Mesendoderm (in vitro differentiated cells): ENCODE results near the gene COQ7.

Source experiments
- DNase-seq: peaks from one replicate; pipeline ENCODE4 v3.0.0; 2013
- H2AK5ac ChIP-seq: 2 replicates; pipeline ENCODE4 v1.6.1; 2013; ENCODE audit warnings: low read length, inconsistent platforms
- H2BK120ac ChIP-seq: 2 replicates; pipeline ENCODE4 v1.6.1; 2013; ENCODE audit warnings: low read depth, mild to moderate bottlenecking, low read length, moderate library complexity, mixed read lengths
- H2BK15ac ChIP-seq: replicated peaks from 2 replicates; pipeline ENCODE4 v1.6.1; 2013; ENCODE audit warnings: low read depth, mild to moderate bottlenecking, moderate library complexity
- H2BK5ac ChIP-seq: 2 replicates; pipeline ENCODE4 v1.6.1; 2013; ENCODE audit warnings: low read length, inconsistent platforms
- H3K18ac ChIP-seq: 2 replicates; pipeline ENCODE4 v1.6.1; 2013; ENCODE audit warnings: mild to moderate bottlenecking, low read length, mixed read lengths
- H3K23ac ChIP-seq: one replicate; pipeline ENCODE4 v1.6.1; 2013; ENCODE audit warnings: low read length
- H3K27ac ChIP-seq: 2 replicates; pipeline ENCODE4 v1.5.1; 2013; ENCODE audit warnings: low read depth, mild to moderate bottlenecking, inconsistent platforms, low read length, moderate library complexity
- H3K27me3 ChIP-seq: 2 replicates; pipeline ENCODE4 v1.6.1; 2013; ENCODE audit warnings: low read length, control low read depth, mild to moderate bottlenecking, inconsistent platforms; ENCODE audit not compliant: insufficient read depth, poor library complexity
- H3K36me3 ChIP-seq: 2 replicates; pipeline ENCODE4 v1.6.1; 2013; ENCODE audit warnings: low read length, inconsistent platforms; ENCODE audit not compliant: control insufficient read depth, insufficient read depth
- H3K4ac ChIP-seq: one replicate; pipeline ENCODE4 v1.6.1; 2013; ENCODE audit warnings: low read depth, mild to moderate bottlenecking, low read length, moderate library complexity
- H3K4me1 ChIP-seq: 2 replicates; pipeline ENCODE4 v1.6.1; 2013; ENCODE audit warnings: low read depth, low read length, inconsistent platforms; ENCODE audit not compliant: control insufficient read depth
- H3K4me2 ChIP-seq: 2 replicates; pipeline ENCODE4 v1.6.1; 2013; ENCODE audit warnings: low read length
- H3K4me3 ChIP-seq: 2 replicates; pipeline ENCODE4 v1.5.1; 2013; ENCODE audit warnings: mild to moderate bottlenecking, low read length
- H3K56ac ChIP-seq: one replicate; pipeline ENCODE4 v1.6.1; 2013; ENCODE audit warnings: low read length
- H3K79me1 ChIP-seq: 2 replicates; pipeline ENCODE4 v1.6.1; 2013; ENCODE audit warnings: low read length, inconsistent platforms
- H3K79me2 ChIP-seq: 2 replicates; pipeline ENCODE4 v1.6.1; 2013; ENCODE audit warnings: mild to moderate bottlenecking, low read length; ENCODE audit not compliant: control insufficient read depth, insufficient read depth
- H3K9ac ChIP-seq: 2 replicates; pipeline ENCODE4 v1.6.1; 2013; ENCODE audit warnings: low read length, inconsistent platforms
- H4K5ac ChIP-seq: one replicate; pipeline ENCODE4 v1.6.1; 2013; ENCODE audit warnings: low read length
- H4K8ac ChIP-seq: one replicate; pipeline ENCODE4 v1.6.1; 2013; ENCODE audit warnings: low read depth, mild to moderate bottlenecking, control low read depth, low read length, moderate library complexity
- WGBS: extraction: QIAGEN DNeasy Blood & Tissue Kit; methylation state at CpG from one replicate; pipeline ENCODE4 v1.1.7; 2013; ENCODE audit warnings: low lambda C conversion rate, missing lambda C conversion rate; ENCODE audit not compliant: insufficient coverage; ENCODE audit errors: extremely low coverage; 5-methylcytosine and 5-hydroxymethylcytosine counted together

The COQ7 gene

DNA sequence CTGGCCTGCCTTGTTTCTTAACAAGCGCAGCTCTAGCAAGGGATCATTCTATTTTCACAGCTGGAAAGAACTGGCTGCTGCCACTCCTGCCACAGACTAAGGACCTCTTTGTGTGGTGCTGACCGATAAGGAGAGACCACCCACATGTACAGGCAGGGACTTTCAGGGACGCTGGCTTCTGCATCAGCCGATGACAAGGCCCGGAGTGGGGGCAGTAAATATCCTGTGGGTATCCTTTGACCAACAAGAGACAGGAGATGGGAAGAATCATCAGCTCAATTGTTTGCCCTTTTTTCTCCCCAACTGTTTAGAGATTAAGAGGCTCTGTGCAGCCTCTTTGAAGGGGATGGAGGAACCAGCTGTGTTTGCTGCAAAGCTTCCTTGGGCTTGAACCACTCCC, 37.2 kb downstream of the COQ7 start:
- Histone ChIP-seq H3K27ac (no peak overlapping the region), H2BK15ac (no peak overlapping the region), H3K27me3 (no peaks in the 10 kb centered on the region), H3K23ac (no peak overlapping the region), H3K9ac (no peak overlapping the region), H3K56ac (no peak overlapping the region), H3K79me2 (no peaks in the 10 kb centered on the region), H3K4me2 (no peak overlapping the region), H3K4me3 (no peak overlapping the region), H4K8ac (no peak overlapping the region), H2AK5ac (no peak overlapping the region), H3K4me1 (no peaks in the 10 kb centered on the region), H3K18ac (no peak overlapping the region), H3K4ac (no peak overlapping the region), H3K79me1 (no peaks in the 10 kb centered on the region), H3K36me3 (no peaks in the 10 kb centered on the region), H2BK5ac (no peak overlapping the region), H2BK120ac (no peak overlapping the region), H4K5ac (no peak overlapping the region)
- DNase-seq = no peak
- WGBS = no CpG with 5 or more reads among the region's 5 CpGs

DNA sequence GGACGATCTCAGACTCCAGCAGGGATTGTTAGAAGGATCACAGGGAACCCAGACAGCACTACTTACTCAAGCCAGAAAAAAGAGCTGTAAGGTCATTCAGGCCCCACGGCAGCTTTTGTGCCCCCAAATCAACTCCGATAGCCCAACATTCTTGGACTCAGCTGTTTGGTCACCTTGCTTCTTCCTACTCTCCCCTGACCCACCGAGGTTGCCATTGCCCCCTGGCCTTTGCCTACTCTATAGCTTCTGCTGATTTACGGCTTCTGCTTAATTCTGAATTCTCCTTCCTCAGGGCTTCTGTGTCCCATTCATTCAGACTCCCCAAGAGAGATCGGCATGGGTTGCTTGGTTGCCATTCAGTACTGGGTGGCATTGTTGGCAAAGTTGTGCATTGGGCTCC, 37.7 kb downstream of the COQ7 start:
- WGBS = no CpG with 5 or more reads among the region's 6 CpGs
- H3K79me2 ChIP-seq = no peaks in the 10 kb centered on the region
- no peak overlapping the region for H3K4me3 ChIP-seq
- H2BK5ac ChIP-seq = no peak overlapping the region
- no peak overlapping the region for H3K56ac ChIP-seq
- H2AK5ac ChIP-seq = no peak overlapping the region
- H3K4me1 ChIP-seq = no peaks in the 10 kb centered on the region
- H3K4me2 ChIP-seq = no peak overlapping the region
- no peak overlapping the region for H3K23ac ChIP-seq
- H3K18ac ChIP-seq = no peak overlapping the region
- no peaks in the 10 kb centered on the region for H3K36me3 ChIP-seq
- no peak overlapping the region for H2BK15ac ChIP-seq
- no peak overlapping the region for H3K4ac ChIP-seq
- no peak for DNase-seq
- no peaks in the 10 kb centered on the region for H3K79me1 ChIP-seq
- no peaks in the 10 kb centered on the region for H3K27me3 ChIP-seq
- no peak overlapping the region for H2BK120ac ChIP-seq
- H3K27ac ChIP-seq = no peak overlapping the region
- no peak overlapping the region for H4K5ac ChIP-seq
- H4K8ac ChIP-seq = no peak overlapping the region
- no peak overlapping the region for H3K9ac ChIP-seq

DNA sequence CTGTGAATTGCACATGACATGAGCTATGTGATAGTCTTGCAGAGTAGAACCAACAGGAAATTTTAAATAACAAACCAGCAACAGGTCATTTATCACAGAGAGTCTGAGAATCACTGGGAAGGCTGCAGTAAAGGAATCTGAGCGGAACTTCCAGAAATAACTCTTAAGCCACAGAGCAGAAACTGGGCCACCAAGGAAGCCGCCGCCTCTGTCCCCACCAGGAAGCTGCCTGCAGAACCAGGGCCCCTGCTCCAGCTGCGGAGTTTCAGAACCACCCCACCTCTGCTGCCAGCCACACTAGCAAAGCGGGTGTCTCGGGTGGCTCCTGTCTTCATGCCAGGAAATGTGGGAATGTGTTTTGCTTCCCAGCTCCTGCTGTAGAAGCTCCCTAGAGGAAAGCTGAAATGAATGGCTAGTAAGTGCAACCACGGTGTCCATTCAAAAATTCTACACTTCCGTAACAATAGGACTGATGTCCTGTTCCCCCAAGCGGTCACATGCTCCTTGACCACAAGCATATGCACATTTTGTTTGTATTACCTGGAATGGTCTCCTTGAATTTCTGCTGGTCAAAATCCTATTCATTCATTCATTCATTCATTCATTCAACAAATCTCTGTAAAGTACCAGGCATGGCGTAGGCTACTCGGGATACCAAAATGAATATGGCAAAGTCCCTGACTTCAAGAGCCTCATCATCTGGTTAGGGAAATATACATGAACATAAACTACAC, 38.6 kb downstream of the COQ7 start:
- no peak overlapping the region for H3K4me2 ChIP-seq
- no peak overlapping the region for H2BK15ac ChIP-seq
- no peak overlapping the region for H2BK5ac ChIP-seq
- H3K36me3 ChIP-seq = no peaks in the 10 kb centered on the region
- no peak overlapping the region for H3K4me3 ChIP-seq
- DNase-seq = no peak
- H3K27me3 ChIP-seq = no peaks in the 10 kb centered on the region
- WGBS = no CpG with 5 or more reads among the region's 11 CpGs
- H4K8ac ChIP-seq = no peak overlapping the region
- H2BK120ac ChIP-seq = no peak overlapping the region
- H3K56ac ChIP-seq = no peak overlapping the region
- no peak overlapping the region for H2AK5ac ChIP-seq
- no peak overlapping the region for H3K23ac ChIP-seq
- H3K9ac ChIP-seq = no peak overlapping the region
- H3K4ac ChIP-seq = no peak overlapping the region
- H3K79me2 ChIP-seq = no peaks in the 10 kb centered on the region
- no peak overlapping the region for H3K18ac ChIP-seq
- no peak overlapping the region for H3K27ac ChIP-seq
- no peak overlapping the region for H4K5ac ChIP-seq
- no peaks in the 10 kb centered on the region for H3K79me1 ChIP-seq
- no peaks in the 10 kb centered on the region for H3K4me1 ChIP-seq

DNA sequence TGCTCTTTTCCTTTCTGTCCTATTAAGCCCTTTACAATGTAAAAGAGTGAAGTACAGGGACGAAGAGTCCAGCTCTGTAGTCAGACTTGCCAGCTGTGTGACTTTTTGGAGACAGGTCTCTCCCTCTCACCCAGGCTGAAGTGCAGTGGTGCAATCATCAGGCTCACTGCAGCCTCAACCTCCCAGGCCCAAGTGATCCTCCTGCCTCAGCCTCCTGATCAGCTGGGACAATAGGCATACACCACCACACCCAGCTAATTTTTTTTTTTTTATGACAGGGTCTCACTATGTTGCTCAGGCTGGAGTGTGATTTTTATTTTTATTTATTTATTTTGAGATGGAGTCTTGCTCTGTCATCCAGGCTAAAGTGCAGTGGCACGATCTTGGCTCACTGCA, 39.2 kb downstream of the COQ7 start:
- H4K8ac ChIP-seq = no peak overlapping the region
- whole genome bisulfite sequencing = no CpG with 5 or more reads among the region's 2 CpGs

DNA sequence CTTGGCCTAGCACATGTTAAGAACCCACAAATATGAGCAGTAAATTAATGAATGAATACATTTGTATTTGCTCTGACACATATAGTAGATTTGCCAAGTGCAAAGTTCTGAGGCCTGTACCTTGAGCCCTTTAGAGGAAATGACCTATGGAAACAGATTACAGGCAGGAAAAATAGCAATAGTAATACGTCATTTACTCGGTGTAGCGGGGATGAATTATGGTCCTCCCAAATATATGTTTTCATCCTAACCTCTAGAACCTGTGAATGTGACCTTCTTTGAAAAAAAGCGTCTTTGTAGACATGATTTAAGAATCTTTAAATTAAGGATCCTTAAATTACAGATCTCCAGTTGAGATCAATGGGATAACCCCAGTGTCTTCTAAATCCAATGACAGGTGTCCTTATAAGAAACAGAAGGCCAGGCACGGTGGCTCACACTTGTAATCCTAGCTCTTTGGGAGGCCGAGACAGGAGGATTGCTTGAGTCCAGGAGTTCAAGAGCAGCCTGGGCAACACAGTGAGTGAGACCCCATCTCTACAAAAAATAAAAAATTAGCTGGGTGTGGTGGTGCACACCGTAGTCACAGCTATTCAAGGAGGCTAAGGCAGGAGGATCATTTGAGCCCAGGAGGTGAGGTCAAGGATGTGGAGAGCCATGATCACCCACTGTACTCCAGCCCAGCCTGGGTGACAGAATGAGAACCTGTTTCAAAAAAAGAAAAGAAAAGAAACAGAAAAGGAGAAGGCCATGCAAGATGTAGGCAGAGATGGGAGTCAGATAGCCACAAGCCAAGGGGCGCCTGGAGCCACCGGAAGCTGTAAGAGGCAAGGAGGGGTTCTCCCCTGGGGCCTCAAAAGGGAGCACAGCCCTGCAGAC, 41.2 kb downstream of the COQ7 start:
- Histone ChIP-seq H2BK15ac (no peak overlapping the region), H4K5ac (no peak overlapping the region), H3K23ac (no peak overlapping the region), H3K9ac (no peak overlapping the region), H3K4me1 (peaks cover 2% of the 10 kb centered on the region), H2AK5ac (no peak overlapping the region), H3K27ac (no peak overlapping the region), H3K18ac (no peak overlapping the region), H3K36me3 (no peaks in the 10 kb centered on the region), H3K4me2 (no peak overlapping the region), H3K4ac (no peak overlapping the region), H2BK5ac (no peak overlapping the region), H3K79me1 (no peaks in the 10 kb centered on the region), H3K27me3 (no peaks in the 10 kb centered on the region), H4K8ac (no peak overlapping the region), H2BK120ac (no peak overlapping the region), H3K4me3 (no peak overlapping the region), H3K79me2 (no peaks in the 10 kb centered on the region), H3K56ac (no peak overlapping the region)
- DNase-seq = no peak
- WGBS = no CpG with 5 or more reads among the region's 9 CpGs

More for the DNA sequence above, 39.2 kb downstream of the COQ7 start:
- H3K4me2 ChIP-seq = no peak overlapping the region
- no peaks in the 10 kb centered on the region for H3K4me1 ChIP-seq
- no peak overlapping the region for H2BK15ac ChIP-seq
- H2AK5ac ChIP-seq = no peak overlapping the region
- H3K27ac ChIP-seq = no peak overlapping the region
- H4K5ac ChIP-seq = no peak overlapping the region
- no peak overlapping the region for H2BK5ac ChIP-seq
- no peak overlapping the region for H3K23ac ChIP-seq
- no peak overlapping the region for H3K18ac ChIP-seq
- H3K36me3 ChIP-seq = no peaks in the 10 kb centered on the region
- no peak overlapping the region for H3K4me3 ChIP-seq
- H3K4ac ChIP-seq = no peak overlapping the region
- H3K27me3 ChIP-seq = no peaks in the 10 kb centered on the region
- H2BK120ac ChIP-seq = no peak overlapping the region
- H3K56ac ChIP-seq = no peak overlapping the region
- no peak for DNase-seq
- no peaks in the 10 kb centered on the region for H3K79me2 ChIP-seq
- H3K79me1 ChIP-seq = no peaks in the 10 kb centered on the region
- no peak overlapping the region for H3K9ac ChIP-seq
